ENCODE data around the gene GGCX.
A peak's percentile ranks its signal among the peaks of the same experiment; 100 is the strongest.

- TF ChIP-seq CTCF (IDR thresholded peaks at IDR 0.05) = peak; percentile 63 to 96 (median 76)
- TF ChIP-seq POLR2A (IDR thresholded peaks at IDR 0.05) = peak; percentile 100
- TF ChIP-seq POLR2AphosphoS5 (IDR thresholded peaks at IDR 0.05) = peak; percentile 97 to 100 (median 99)
These were observed 22.6 kb downstream of the GGCX start, which contains the start of gene MAT2A for GRCh38 chr2:85538507-85539360.
